ENCODE data around the gene NPHP3.

DNA sequence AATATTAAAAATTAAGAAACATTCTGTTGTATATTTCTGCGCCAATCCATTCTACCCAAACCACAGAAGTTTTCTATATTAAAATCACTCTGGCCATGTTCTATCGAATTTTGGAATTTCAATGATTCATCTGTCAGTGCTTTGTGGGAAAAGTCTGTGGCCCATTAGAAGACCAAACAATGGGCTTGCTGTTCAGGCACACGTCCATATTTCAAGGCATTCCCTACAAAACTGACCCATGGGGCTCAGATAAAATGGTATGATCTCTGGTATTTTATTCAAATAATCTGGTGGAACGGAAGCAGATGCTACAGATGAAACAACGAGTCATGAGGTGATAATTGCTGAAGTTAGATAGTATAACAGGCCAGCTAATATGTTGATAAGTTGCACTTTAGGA is 12.4 kb downstream of the NPHP3 start:
- TF ChIP-seq, protein P1, sequence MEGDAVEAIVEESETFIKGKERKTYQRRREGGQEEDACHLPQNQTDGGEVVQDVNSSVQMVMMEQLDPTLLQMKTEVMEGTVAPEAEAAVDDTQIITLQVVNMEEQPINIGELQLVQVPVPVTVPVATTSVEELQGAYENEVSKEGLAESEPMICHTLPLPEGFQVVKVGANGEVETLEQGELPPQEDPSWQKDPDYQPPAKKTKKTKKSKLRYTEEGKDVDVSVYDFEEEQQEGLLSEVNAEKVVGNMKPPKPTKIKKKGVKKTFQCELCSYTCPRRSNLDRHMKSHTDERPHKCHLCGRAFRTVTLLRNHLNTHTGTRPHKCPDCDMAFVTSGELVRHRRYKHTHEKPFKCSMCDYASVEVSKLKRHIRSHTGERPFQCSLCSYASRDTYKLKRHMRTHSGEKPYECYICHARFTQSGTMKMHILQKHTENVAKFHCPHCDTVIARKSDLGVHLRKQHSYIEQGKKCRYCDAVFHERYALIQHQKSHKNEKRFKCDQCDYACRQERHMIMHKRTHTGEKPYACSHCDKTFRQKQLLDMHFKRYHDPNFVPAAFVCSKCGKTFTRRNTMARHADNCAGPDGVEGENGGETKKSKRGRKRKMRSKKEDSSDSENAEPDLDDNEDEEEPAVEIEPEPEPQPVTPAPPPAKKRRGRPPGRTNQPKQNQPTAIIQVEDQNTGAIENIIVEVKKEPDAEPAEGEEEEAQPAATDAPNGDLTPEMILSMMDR (IDR thresholded peaks at IDR 0.05), result no peak
- no peak for TF ChIP-seq POLR2A (IDR thresholded peaks at IDR 0.05)
- no peak for TF ChIP-seq EP300 (IDR thresholded peaks at IDR 0.05)
- TF ChIP-seq POLR2AphosphoS5 (IDR thresholded peaks at IDR 0.05), result no peak
